Body of pancreas (tissue), 4 donors: ENCODE measurements around the gene TUT1. TPM values are rescaled to one million over a fixed set of nuclear protein-coding genes. Genes with fewer than 3 reads are reported as not detected.

Experiments
- ATAC-seq: fragments of 150-250 bp; one replicate; pipeline ENCODE4 v1.9.1; 2016
- DNase-seq, 4 donors: peaks; one replicate each; pipeline ENCODE4 v3.0.0-alpha.2; 2019
- H3K27ac ChIP-seq, 4 donors: fragments of 200-600 bp; sonication (generic); 1 replicate in 3 of 4; 2 replicates in 1 of 4; pipeline versions ENCODE4 v1.5.1 to v1.6.1; 2016 to 2019; ENCODE audit warnings: mild to moderate bottlenecking in 1 of 4, mixed read lengths in 1 of 4, moderate library complexity in 1 of 4
- H3K27me3 ChIP-seq, 2 donors: fragments of 200-600 bp; sonication (generic); one replicate each; pipeline ENCODE4 v1.6.0; 2016; ENCODE audit warnings: mild to moderate bottlenecking in 1 of 2
- H3K36me3 ChIP-seq, 2 donors: fragments of 200-600 bp; sonication (generic); replicated peaks in 1 of 2; 2 replicates each; pipeline ENCODE4 v1.5.1; 2016; ENCODE audit warnings: low read depth in 2 of 2; ENCODE audit not compliant: insufficient read depth in 1 of 2
- H3K4me1 ChIP-seq: fragments of 200-600 bp; sonication (generic); one replicate; pipeline ENCODE4 v1.6.0; 2016
- H3K4me3 ChIP-seq, 2 donors: fragments of 200-600 bp; sonication (generic); 1 replicate in 1 of 2; 2 replicates in 1 of 2; pipeline ENCODE4 v1.5.1; 2016 to 2019
- H3K9me3 ChIP-seq, 3 donors: fragments of 200-600 bp; sonication (generic); 1 replicate in 2 of 3; 2 replicates in 1 of 3; pipeline ENCODE4 v1.5.1; 2016
- CTCF ChIP-seq, 7 experiments: fragments of 450-650 bp in 4 of 7; fragments of 200-600 bp in 3 of 7; sonication (generic) in 3 of 7; IDR thresholded peaks; one replicate each; pipeline ENCODE4 v1.5.1; 2016 to 2019; ENCODE audit warnings: antibody characterized with exemption in 7 of 7
- POLR2A ChIP-seq, 3 donors: fragments of 450-650 bp; IDR thresholded peaks; one replicate each; pipeline ENCODE4 v1.6.1; 2016; ENCODE audit warnings: antibody characterized with exemption in 3 of 3, mild to moderate bottlenecking in 2 of 3
- WGBS, 2 donors: methylation state at CpG; one replicate each; pipeline ENCODE4 v1.1.5; 2017; 5-methylcytosine and 5-hydroxymethylcytosine counted together
- intact Hi-C: fragments of 100-400 bp; cut with DNase I; formaldehyde crosslinking; loops from one replicate; pipeline ENCODE4 v1.15.1; 2023
- total RNA-seq, 2 donors: library from RNA; depleted of rRNA; stranded (reverse); fragments of >200 nt; gene quantifications; one replicate each; pipeline ENCODE4 v1.1.0, GENCODE V29; 2016

TUT1 gene
- 10 to 100 TPM; 10.1 to 11.2 TPM for total RNA-seq

- peak within 1 kb of the TSS; percentile 78 to 95 (median 88) for H3K27ac ChIP-seq
- ATAC-seq (peak; percentile 96), DNase-seq (peak; percentile 97 to 99 (median 97))
- H3K27me3 ChIP-seq, result no peaks in the 10 kb centered on the region
- peak; percentile 82 to 96 (median 95) for TF ChIP-seq POLR2A (IDR thresholded peaks at IDR 0.05)
- TF ChIP-seq CTCF (IDR thresholded peaks at IDR 0.05), result peak in 3 of 7 experiments; percentile 6 to 17 (median 11)
- H3K36me3 ChIP-seq, result peaks cover 15 to 16% of the 10 kb centered on the region in 2 donors
- peak within 1 kb of the TSS; percentile 84 to 88 for H3K4me3 ChIP-seq
- intact Hi-C loops, result no loop called here
- 0 to 1% methylated on average over 32 to 58 of the region's 58 CpGs for WGBS, 2 donors
- H3K4me1 ChIP-seq, result peaks cover 40% of the 10 kb centered on the region
- H3K9me3 ChIP-seq, result no peaks in the 10 kb centered on the region
These were observed at the start of gene TUT1 for GRCh38 chr11:62591448-62592145. Gene TUT1 (minus strand): TSS chr11:62591523. CDS start chr11:62591485, 38 bp downstream.

GRCh38 chr11:62632492-62632891 is 41.2 kb upstream of the TUT1 start:
- TF ChIP-seq CTCF (IDR thresholded peaks at IDR 0.05), result no peak
- TF ChIP-seq POLR2A (IDR thresholded peaks at IDR 0.05), result no peak
- Histone ChIP-seq H3K36me3 (peaks cover 46 to 65% of the 10 kb centered on the region in 2 donors), H3K4me3 (no peak overlapping the region), H3K9me3 (no peaks in the 10 kb centered on the region), H3K27ac (no peak overlapping the region), H3K27me3 (no peaks in the 10 kb centered on the region), H3K4me1 (no peaks in the 10 kb centered on the region)
- intact Hi-C loops, result no loop called here
- WGBS, 2 donors, result 76 to 78% methylated on average over 2 to 6 of the region's 6 CpGs
- ATAC-seq (no peak), DNase-seq (no peak)

- H3K27me3 ChIP-seq, result no peaks in the 10 kb centered on the region
- H3K27ac ChIP-seq, result no peak overlapping the region
- H3K4me3 ChIP-seq, result no peak overlapping the region
- H3K9me3 ChIP-seq, result no peaks in the 10 kb centered on the region
- intact Hi-C loops, result no loop called here
- no peak for DNase-seq
- WGBS, 2 donors, result 91 to 98% methylated on average over 3 of the region's 3 CpGs
- peaks cover 36 to 64% of the 10 kb centered on the region in 2 donors for H3K36me3 ChIP-seq
- ATAC-seq, result no peak
- H3K4me1 ChIP-seq, result no peaks in the 10 kb centered on the region
- TF ChIP-seq POLR2A (IDR thresholded peaks at IDR 0.05) (no peak), CTCF (IDR thresholded peaks at IDR 0.05) (no peak)
These were observed 36.4 kb upstream of the TUT1 start for GRCh38 chr11:62627713-62628112.

GRCh38 chr11:62622476-62623089 is 31.3 kb upstream of the TUT1 start:
- peaks cover 19% of the 10 kb centered on the region for H3K4me1 ChIP-seq
- intact Hi-C loops, result no loop called here
- TF ChIP-seq CTCF (IDR thresholded peaks at IDR 0.05), result no peak
- no peak for TF ChIP-seq POLR2A (IDR thresholded peaks at IDR 0.05)
- H3K27me3 ChIP-seq, result no peaks in the 10 kb centered on the region
- WGBS, 2 donors, result 83 to 84% methylated on average over 7 of the region's 7 CpGs
- no peak for DNase-seq
- peaks cover 15 to 23% of the 10 kb centered on the region in 2 donors for H3K36me3 ChIP-seq
- peak overlapping the region; percentile 40 to 86 (median 80) for H3K27ac ChIP-seq
- H3K4me3 ChIP-seq, result no peak overlapping the region
- ATAC-seq, result no peak
- no peaks in the 10 kb centered on the region for H3K9me3 ChIP-seq
